Neural progenitor cell (in vitro differentiated cells): ENCODE results near the gene SEMA4D. TPM values are rescaled to one million over a fixed set of nuclear protein-coding genes. Genes with fewer than 3 reads are reported as not detected.

ENCODE experiments used
- DNase-seq: peaks from one replicate; pipeline ENCODE4 v3.0.0-alpha.2; 2016; ENCODE audit warnings: low spot score
- H2AFZ ChIP-seq: fragments of 200-600 bp; sonication (generic); replicated peaks from 2 replicates; pipeline ENCODE4 v1.6.1; 2016; ENCODE audit warnings: antibody characterized with exemption
- H3F3A ChIP-seq: fragments of 200-600 bp; sonication (generic); 2 replicates; pipeline ENCODE4 v1.6.1; 2016; ENCODE audit warnings: antibody characterized with exemption, low read depth
- H3K27ac ChIP-seq: fragments of 200-600 bp; sonication (generic); 2 replicates; pipeline ENCODE4 v1.5.1; 2016; ENCODE audit warnings: mild to moderate bottlenecking
- H3K27me3 ChIP-seq: fragments of 200-600 bp; sonication (generic); 2 replicates; pipeline ENCODE4 v1.6.1; 2016; ENCODE audit warnings: mild to moderate bottlenecking, moderate library complexity
- H3K36me3 ChIP-seq: fragments of 200-600 bp; sonication (generic); 2 replicates; pipeline ENCODE4 v1.5.1; 2016
- H3K4me1 ChIP-seq: fragments of 200-600 bp; sonication (generic); 2 replicates; pipeline ENCODE4 v1.6.1; 2016; ENCODE audit warnings: mixed run types
- H3K4me2 ChIP-seq: fragments of 200-600 bp; sonication (generic); 2 replicates; pipeline ENCODE4 v1.6.1; 2016
- H3K4me3 ChIP-seq: fragments of 200-600 bp; sonication (generic); 2 replicates; pipeline ENCODE4 v1.5.1; 2016
- H3K79me2 ChIP-seq: fragments of 200-600 bp; sonication (generic); 2 replicates; pipeline ENCODE4 v1.6.1; 2016; ENCODE audit warnings: low read depth
- H3K9ac ChIP-seq: fragments of 200-600 bp; sonication (generic); 2 replicates; pipeline ENCODE4 v1.6.1; 2016
- H3K9me3 ChIP-seq: fragments of 200-600 bp; sonication (generic); 2 replicates; pipeline ENCODE4 v1.5.1; 2016; ENCODE audit warnings: low read depth
- H4K20me1 ChIP-seq: fragments of 200-600 bp; sonication (generic); 2 replicates; pipeline ENCODE4 v1.6.1; 2016; ENCODE audit warnings: low read depth
- H3K27ac Mint-ChIP-seq: 3 replicates; pipeline ENCODE4 v1.8.0; 2021; ENCODE audit warnings: mixed read lengths
- H3K27me3 Mint-ChIP-seq: 2 replicates; pipeline ENCODE4 v1.8.0; 2022; ENCODE audit warnings: low read depth, mild to moderate bottlenecking, inconsistent platforms, moderate library complexity, mixed read lengths; ENCODE audit not compliant: insufficient read depth
- H3K36me3 Mint-ChIP-seq: 3 replicates; pipeline ENCODE4 v1.8.0; 2021; ENCODE audit warnings: mixed read lengths
- H3K4me1 Mint-ChIP-seq: 3 replicates; pipeline ENCODE4 v1.8.0; 2021; ENCODE audit warnings: mixed read lengths
- H3K4me3 Mint-ChIP-seq: 3 replicates; pipeline ENCODE4 v1.8.0; 2021; ENCODE audit warnings: mild to moderate bottlenecking, moderate library complexity, mixed read lengths
- H3K9me3 Mint-ChIP-seq: 3 replicates; pipeline ENCODE4 v1.8.0; 2020; ENCODE audit warnings: mixed read lengths
- CTCF ChIP-seq: fragments of 200-600 bp; sonication (generic); IDR thresholded peaks from 2 replicates; pipeline ENCODE4 v1.5.1; 2017; ENCODE audit warnings: antibody characterized with exemption, mild to moderate bottlenecking
- EZH2 ChIP-seq: fragments of 200-600 bp; sonication (generic); IDR thresholded peaks from 2 replicates; pipeline ENCODE4 v1.6.1; 2017; ENCODE audit warnings: antibody characterized with exemption, mild to moderate bottlenecking, moderate library complexity
- EZH2phosphoT487 ChIP-seq: fragments of 200-600 bp; sonication (generic); IDR thresholded peaks from 2 replicates; pipeline ENCODE4 v1.6.1; 2017; ENCODE audit warnings: antibody characterized with exemption
- total RNA-seq: library from RNA; depleted of rRNA; stranded (reverse); fragments of >200 nt; gene quantifications from 2 replicates; pipeline ENCODE4 v1.2.3, GENCODE V29; 2015; ENCODE audit warnings: low replicate concordance

The SEMA4D gene
- total RNA-seq, 1 donor from 2014 or later = 19.1 TPM

- no peaks in the 10 kb centered on the region for H3K4me1 ChIP-seq
- H3K27ac ChIP-seq = no peak overlapping the region
- peaks cover 37% of the 10 kb centered on the region for H3K36me3 Mint-ChIP-seq
Observed at GRCh38 chr9:89397471-89397870, 100.4 kb downstream of the SEMA4D start.

GRCh38 chr9:89395931-89396710 is 101.8 kb downstream of the SEMA4D start:
- H3K4me3 Mint-ChIP-seq = no peak overlapping the region

More at GRCh38 chr9:89397471-89397870, 100.4 kb downstream of the SEMA4D start:
- no peaks in the 10 kb centered on the region for H3K9me3 Mint-ChIP-seq
- H3K79me2 ChIP-seq = no peaks in the 10 kb centered on the region
- no peaks in the 10 kb centered on the region for H3K36me3 ChIP-seq
- H3F3A ChIP-seq = no peaks in the 10 kb centered on the region
- no peak for DNase-seq
- TF ChIP-seq EZH2phosphoT487 (no peak), EZH2 (no peak), CTCF (no peak)
- H3K27me3 Mint-ChIP-seq = no peaks in the 10 kb centered on the region
- no peak overlapping the region for H2AFZ ChIP-seq
- H3K9me3 ChIP-seq = no peaks in the 10 kb centered on the region
- H3K4me2 ChIP-seq = no peak overlapping the region
- H3K9ac ChIP-seq = no peak overlapping the region
- no peaks in the 10 kb centered on the region for H3K27me3 ChIP-seq
- H3K4me3 ChIP-seq = no peak overlapping the region
- H3K4me3 Mint-ChIP-seq = no peak overlapping the region
- H3K4me1 Mint-ChIP-seq = no peaks in the 10 kb centered on the region
- H4K20me1 ChIP-seq = no peaks in the 10 kb centered on the region
- H3K27ac Mint-ChIP-seq = no peak overlapping the region

GRCh38 chr9:89394412-89394811 is 103.5 kb downstream of the SEMA4D start:
- Mint-ChIP-seq H3K27ac (no peak overlapping the region), H3K4me3 (no peak overlapping the region)

More at GRCh38 chr9:89395931-89396710, 101.8 kb downstream of the SEMA4D start:
- no peak overlapping the region for H3K27ac Mint-ChIP-seq
- Histone ChIP-seq H3K36me3 (no peaks in the 10 kb centered on the region), H3K4me3 (no peak overlapping the region), H3K4me1 (no peaks in the 10 kb centered on the region), H3F3A (no peaks in the 10 kb centered on the region), H3K4me2 (no peak overlapping the region), H3K9me3 (no peaks in the 10 kb centered on the region), H3K9ac (no peak overlapping the region), H3K27me3 (no peaks in the 10 kb centered on the region), H2AFZ (no peak overlapping the region), H3K79me2 (no peaks in the 10 kb centered on the region), H3K27ac (no peak overlapping the region), H4K20me1 (no peaks in the 10 kb centered on the region)
- H3K4me1 Mint-ChIP-seq = no peaks in the 10 kb centered on the region
- peaks cover under 1% of the 10 kb centered on the region for H3K27me3 Mint-ChIP-seq
- H3K36me3 Mint-ChIP-seq = peaks cover 31% of the 10 kb centered on the region
- no peak for DNase-seq
- H3K9me3 Mint-ChIP-seq = no peaks in the 10 kb centered on the region
- no peak for TF ChIP-seq EZH2phosphoT487
- TF ChIP-seq CTCF = no peak
- TF ChIP-seq EZH2 = no peak

More at GRCh38 chr9:89394412-89394811, 103.5 kb downstream of the SEMA4D start:
- no peaks in the 10 kb centered on the region for H3K27me3 ChIP-seq
- H3K4me2 ChIP-seq = no peak overlapping the region
- no peaks in the 10 kb centered on the region for H3K79me2 ChIP-seq
- H3F3A ChIP-seq = no peaks in the 10 kb centered on the region
- Mint-ChIP-seq H3K9me3 (no peaks in the 10 kb centered on the region), H3K36me3 (peaks cover 33% of the 10 kb centered on the region), H3K4me1 (no peaks in the 10 kb centered on the region), H3K27me3 (peaks cover 2% of the 10 kb centered on the region)
- H2AFZ ChIP-seq = no peak overlapping the region
- no peak for TF ChIP-seq EZH2phosphoT487
- no peak for TF ChIP-seq EZH2
- TF ChIP-seq CTCF = no peak
- no peak overlapping the region for H3K27ac ChIP-seq
- no peaks in the 10 kb centered on the region for H4K20me1 ChIP-seq
- no peak for DNase-seq
- H3K9me3 ChIP-seq = no peaks in the 10 kb centered on the region
- no peak overlapping the region for H3K9ac ChIP-seq
- H3K4me3 ChIP-seq = no peak overlapping the region
- no peaks in the 10 kb centered on the region for H3K36me3 ChIP-seq
- H3K4me1 ChIP-seq = no peaks in the 10 kb centered on the region
